ENCODE data around the gene ACAP2. TPM values are rescaled to one million over a fixed set of nuclear protein-coding genes. Genes with fewer than 3 reads are reported as not detected.

The ACAP2 gene
- total RNA-seq, 1 donor from 2014 or later, result 53.9 TPM

GRCh38 chr3:195224980-195225580 is 217.7 kb downstream of the ACAP2 start:
- no peak for DNase-seq (ENCODE audit: low spot score)

Other genes starting within 250 kb of the ACAP2 start
- gene XXYLT1, start 171.9 kb downstream of the ACAP2 start, total RNA-seq, result 17.0 TPM
- gene PPP1R2, start 100.3 kb upstream of the ACAP2 start, total RNA-seq, result 37.7 TPM
- 362 TPM for gene APOD, start 140.9 kb upstream of the ACAP2 start, total RNA-seq

All from mesenteric fat pad (tissue), 1 donor.